Gastrocnemius medialis (tissue), 4 donors: Measurements from ENCODE around the gene ASCL5.

Source experiments
- CTCF ChIP-seq, 5 experiments: fragments of 450-650 bp in 3 of 5; fragments of 200-600 bp in 2 of 5; sonication (generic) in 2 of 5; IDR thresholded peaks in 4 of 5; conservative IDR thresholded peaks in 1 of 5; 1 replicate in 4 of 5; 2 replicates in 1 of 5; pipeline ENCODE4 v1.5.1; 2016 to 2019; ENCODE audit warnings: antibody characterized with exemption in 5 of 5, mild to moderate bottlenecking in 3 of 5, moderate library complexity in 3 of 5
- POLR2A ChIP-seq, 2 donors: fragments of 450-650 bp; IDR thresholded peaks; one replicate each; pipeline ENCODE4 v1.6.1; 2017; ENCODE audit warnings: antibody characterized with exemption in 2 of 2, mild to moderate bottlenecking in 2 of 2, moderate library complexity in 2 of 2

- no peak for TF ChIP-seq CTCF (IDR thresholded peaks at IDR 0.05 in 4 of 5, conservative IDR thresholded peaks at IDR 0.05 in 1 of 5)
- no peak for TF ChIP-seq POLR2A (IDR thresholded peaks at IDR 0.05)
These were observed 43.1 kb upstream of the ASCL5 start for GRCh38 chr1:201169971-201170532.
